Measurements from ENCODE around the gene UBTF.
A peak's percentile ranks its signal among the peaks of the same experiment; 100 is the strongest.

Gene UBTF

GRCh38 chr17:44219616-44220212 lies at the start of gene UBTF:
Gene UBTF (minus strand): TSS chr17:44219675. CDS start chr17:44218229, 1,446 bp downstream.
- no peak for DNase-seq (ENCODE audit: low read depth, low spot score)
- H3K27ac ChIP-seq = peak within 1 kb of the TSS; percentile 96

- H3K27ac ChIP-seq = no peak overlapping the region
- no peak for DNase-seq (ENCODE audit: low read depth, low spot score)
These were observed 49.4 kb upstream of the UBTF start for GRCh38 chr17:44268709-44269534.

- DNase-seq (ENCODE audit: low read depth, low spot score) = no peak
These were observed 48.5 kb upstream of the UBTF start, which contains the start of gene SLC4A1 for GRCh38 chr17:44267818-44268490. Gene SLC4A1 (minus strand): TSS chr17:44268135. CDS start chr17:44262866, 5,269 bp downstream.

GRCh38 chr17:44267165-44267455 lies 47.6 kb upstream of the UBTF start:
- H3K27ac ChIP-seq = no peak overlapping the region
- DNase-seq (ENCODE audit: low read depth, low spot score) = no peak

More at GRCh38 chr17:44267818-44268490, 48.5 kb upstream of the UBTF start, which contains the start of gene SLC4A1:
- H3K27ac ChIP-seq = no peak within 1 kb of the TSS

GRCh38 chr17:44266402-44267164 lies 47.1 kb upstream of the UBTF start:
- DNase-seq (ENCODE audit: low read depth, low spot score) = no peak
- no peak overlapping the region for H3K27ac ChIP-seq

GRCh38 chr17:44263345-44263902 lies 43.9 kb upstream of the UBTF start:
- DNase-seq (ENCODE audit: low read depth, low spot score) = no peak
- H3K27ac ChIP-seq = no peak overlapping the region

GRCh38 chr17:44262654-44263225 lies 43.3 kb upstream of the UBTF start:
- no peak overlapping the region for H3K27ac ChIP-seq
- DNase-seq (ENCODE audit: low read depth, low spot score) = no peak

- no peak overlapping the region for H3K27ac ChIP-seq
- no peak for DNase-seq (ENCODE audit: low read depth, low spot score)
These were observed 40.8 kb upstream of the UBTF start for GRCh38 chr17:44260296-44260695.

GRCh38 chr17:44258811-44259351 lies 39.4 kb upstream of the UBTF start:
- no peak for DNase-seq (ENCODE audit: low read depth, low spot score)
- no peak overlapping the region for H3K27ac ChIP-seq

GRCh38 chr17:44257815-44258760 lies 38.6 kb upstream of the UBTF start:
- no peak for DNase-seq (ENCODE audit: low read depth, low spot score)
- no peak overlapping the region for H3K27ac ChIP-seq

GRCh38 chr17:44256671-44257070 lies 37.2 kb upstream of the UBTF start:
- DNase-seq (ENCODE audit: low read depth, low spot score) = no peak

GRCh38 chr17:44255915-44256314 lies 36.4 kb upstream of the UBTF start:
- DNase-seq (ENCODE audit: low read depth, low spot score) = no peak
- H3K27ac ChIP-seq = no peak overlapping the region

More at GRCh38 chr17:44256671-44257070, 37.2 kb upstream of the UBTF start:
- no peak overlapping the region for H3K27ac ChIP-seq

- DNase-seq (ENCODE audit: low read depth, low spot score) = no peak
- H3K27ac ChIP-seq = no peak overlapping the region
These were observed 35.1 kb upstream of the UBTF start for GRCh38 chr17:44254361-44255095.

- DNase-seq (ENCODE audit: low read depth, low spot score) = no peak
These were observed 33.5 kb upstream of the UBTF start for GRCh38 chr17:44253006-44253405.

GRCh38 chr17:44251062-44251461 lies 31.6 kb upstream of the UBTF start:
- no peak for DNase-seq (ENCODE audit: low read depth, low spot score)
- no peak overlapping the region for H3K27ac ChIP-seq

More at GRCh38 chr17:44253006-44253405, 33.5 kb upstream of the UBTF start:
- H3K27ac ChIP-seq = no peak overlapping the region

- DNase-seq (ENCODE audit: low read depth, low spot score) = no peak
- no peak overlapping the region for H3K27ac ChIP-seq
These were observed 30.2 kb upstream of the UBTF start for GRCh38 chr17:44249501-44250246.
